Caco-2 (cell line): ENCODE measurements around the gene HOXB3. TPM values are rescaled to one million over a fixed set of nuclear protein-coding genes. Genes with fewer than 3 reads are reported as not detected.

ENCODE experiments used
- BruUV-seq: library from RNA; stranded (reverse); fragments of 400-500 nt; replicated peaks from 2 replicates; lab custom pipeline; 2021; lab: Mats Ljungman, UMichigan
- CTCF ChIA-PET: fragments of 300-600 bp; sonication (Branson Sonifier 250); formaldehyde crosslinking; loops from one replicate; lab custom pipeline; 2022; ENCODE audit warnings: antibody characterized with exemption; lab: Charles Lee
- POLR2A ChIA-PET: fragments of 300-600 bp; sonication (Branson Sonifier 250); formaldehyde crosslinking; loops from one replicate; lab custom pipeline; 2022; ENCODE audit warnings: antibody characterized with exemption; lab: Charles Lee
- DNase-seq, 2 experiments: peaks; one replicate each; pipeline versions ENCODE4 v3.0.0 to v3.0.0-alpha.2; 2020 to 2022
- H3K27me3 ChIP-seq: replicated peaks from 2 replicates; pipeline ENCODE4 v1.6.0; 2011; ENCODE audit warnings: low read length; ENCODE audit not compliant: control insufficient read depth, insufficient read depth
- H3K36me3 ChIP-seq: 2 replicates; pipeline ENCODE4 v1.5.1; 2011; ENCODE audit warnings: low read length; ENCODE audit not compliant: control insufficient read depth, insufficient read depth
- H3K4me1 ChIP-seq: fragments of 250-450 bp; sonication (Bioruptor Pico); 2 replicates; pipeline ENCODE4 v1.5.1; 2020; ENCODE audit warnings: mild to moderate bottlenecking
- H3K4me3 ChIP-seq: 2 replicates; pipeline ENCODE4 v1.5.1; 2011; ENCODE audit warnings: low read depth, mild to moderate bottlenecking, control low read depth, low read length
- H3K9me3 ChIP-seq: fragments of 250-450 bp; sonication (Bioruptor Pico); 2 replicates; pipeline ENCODE4 v1.5.1; 2020; ENCODE audit warnings: mild to moderate bottlenecking, moderate library complexity
- H3K27ac Mint-ChIP-seq: one replicate; pipeline ENCODE4 v1.8.0; 2022; ENCODE audit warnings: mixed read lengths; ENCODE audit not compliant: unreplicated experiment
- H3K27me3 Mint-ChIP-seq: one replicate; pipeline ENCODE4 v1.8.0; 2022; ENCODE audit warnings: mixed read lengths; ENCODE audit not compliant: insufficient read depth, unreplicated experiment
- H3K36me3 Mint-ChIP-seq: one replicate; pipeline ENCODE4 v1.8.0; 2022; ENCODE audit warnings: mild to moderate bottlenecking, mixed read lengths; ENCODE audit not compliant: insufficient read depth, unreplicated experiment
- H3K4me1 Mint-ChIP-seq: one replicate; pipeline ENCODE4 v1.8.0; 2022; ENCODE audit warnings: low read depth, mixed read lengths; ENCODE audit not compliant: unreplicated experiment
- H3K4me3 Mint-ChIP-seq: one replicate; pipeline ENCODE4 v1.8.0; 2022; ENCODE audit warnings: mild to moderate bottlenecking, moderate library complexity, mixed read lengths; ENCODE audit not compliant: unreplicated experiment
- H3K9me3 Mint-ChIP-seq: one replicate; pipeline ENCODE4 v1.8.0; 2022; ENCODE audit warnings: mixed read lengths; ENCODE audit not compliant: unreplicated experiment
- CTCF ChIP-seq, 2 experiments: fragments of 200-600 bp in 1 of 2; IDR thresholded peaks; 1 replicate in 1 of 2; 2 replicates in 1 of 2; pipeline versions ENCODE4 v1.5.1 to v1.8.0; 2011 to 2022; ENCODE audit warnings: antibody characterized with exemption in 1 of 2, control low read depth in 1 of 2, inconsistent platforms in 1 of 2, low read depth in 1 of 2, low read length in 1 of 2, mild to moderate bottlenecking in 1 of 2, moderate library complexity in 1 of 2; ENCODE audit not compliant: insufficient read depth in 1 of 2, severe bottlenecking in 1 of 2, unreplicated experiment in 1 of 2
- intact Hi-C: fragments of 100-400 bp; cut with micrococcal nuclease; formaldehyde crosslinking; loops from one replicate; pipeline ENCODE4 v1.10.0; 2022; ENCODE audit not compliant: unreplicated experiment
- total RNA-seq: library from RNA; stranded (reverse); gene quantifications from 2 replicates; pipeline ENCODE4 v1.2.3, GENCODE V29; 2022

The HOXB3 gene
- total RNA-seq, 1 experiment from 2014 or later = 7.2 TPM

GRCh38 chr17:48565925-48566710 is 23.9 kb downstream of the HOXB3 start:
- no peaks in the 10 kb centered on the region for H3K36me3 Mint-ChIP-seq
- H3K4me1 ChIP-seq = peaks cover 17% of the 10 kb centered on the region
- DNase-seq = no peak
- no peak overlapping the region for H3K27ac Mint-ChIP-seq
- H3K27me3 ChIP-seq = no peaks in the 10 kb centered on the region
- H3K9me3 ChIP-seq = no peaks in the 10 kb centered on the region
- H3K4me3 ChIP-seq = no peak overlapping the region
- no peaks in the 10 kb centered on the region for H3K27me3 Mint-ChIP-seq
- H3K4me3 Mint-ChIP-seq = no peak overlapping the region
- no peak for TF ChIP-seq CTCF (IDR thresholded peaks at IDR 0.05; ENCODE audit: insufficient read depth in 1 of 2, low read depth in 1 of 2, low read length in 1 of 2, severe bottlenecking in 1 of 2, unreplicated experiment in 1 of 2)
- ChIA-PET POLR2A (no interaction called here), CTCF (interaction anchor here (0.6 kb wide), 1 partner anchor 153 kb away, joined by 3 read pairs; no protein-coding TSS in a partner anchor)
- no TSS peak for BruUV-seq
- no peaks in the 10 kb centered on the region for H3K9me3 Mint-ChIP-seq
- no peaks in the 10 kb centered on the region for H3K36me3 ChIP-seq
- no peaks in the 10 kb centered on the region for H3K4me1 Mint-ChIP-seq
- intact Hi-C loops = no loop called here

DNA sequence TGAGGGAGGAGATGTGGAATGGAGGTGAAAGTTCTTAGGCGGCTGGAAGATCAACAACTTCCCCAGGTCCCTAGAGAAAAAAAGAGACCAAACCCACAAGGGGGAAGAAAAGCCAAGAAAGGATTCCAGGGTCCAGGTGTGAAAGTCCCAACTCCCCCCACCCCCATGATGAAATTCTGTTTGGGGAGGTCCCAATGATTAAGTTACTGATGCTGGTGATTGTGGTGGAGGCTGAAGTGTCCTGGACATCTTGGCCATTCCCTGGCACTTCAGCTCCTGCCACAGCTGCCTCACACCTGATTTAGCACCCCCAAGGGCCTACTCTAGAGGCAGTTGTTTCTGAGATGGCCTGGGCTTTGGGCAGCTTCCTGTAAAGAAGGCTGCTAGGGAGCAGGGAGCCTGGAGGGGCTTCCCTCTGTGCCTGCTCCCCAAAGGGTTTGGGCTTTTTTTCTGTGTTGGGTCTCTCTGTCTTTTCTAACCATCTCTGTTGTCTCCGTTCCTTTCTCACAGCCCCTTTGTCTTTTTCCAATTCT is 25.0 kb downstream of the HOXB3 start:
- Mint-ChIP-seq H3K27ac (no peak overlapping the region), H3K4me3 (no peak overlapping the region), H3K27me3 (no peaks in the 10 kb centered on the region), H3K9me3 (no peaks in the 10 kb centered on the region), H3K36me3 (no peaks in the 10 kb centered on the region), H3K4me1 (no peaks in the 10 kb centered on the region)
- Histone ChIP-seq H3K36me3 (no peaks in the 10 kb centered on the region), H3K4me3 (no peak overlapping the region), H3K4me1 (peaks cover 12% of the 10 kb centered on the region; the same call in 1 of the 2 replicates), H3K9me3 (no peaks in the 10 kb centered on the region), H3K27me3 (no peaks in the 10 kb centered on the region)
- no TSS peak for BruUV-seq
- TF ChIP-seq CTCF (IDR thresholded peaks at IDR 0.05; ENCODE audit: insufficient read depth in 1 of 2, low read depth in 1 of 2, low read length in 1 of 2, severe bottlenecking in 1 of 2, unreplicated experiment in 1 of 2) = no peak
- ChIA-PET POLR2A (no interaction called here), CTCF (interaction anchor here (1.0 kb wide), 2 partner anchors 9 to 61 kb away, joined by 3 to 5 read pairs; no protein-coding TSS in a partner anchor)
- no peak for DNase-seq
- intact Hi-C loops = no loop called here

DNA sequence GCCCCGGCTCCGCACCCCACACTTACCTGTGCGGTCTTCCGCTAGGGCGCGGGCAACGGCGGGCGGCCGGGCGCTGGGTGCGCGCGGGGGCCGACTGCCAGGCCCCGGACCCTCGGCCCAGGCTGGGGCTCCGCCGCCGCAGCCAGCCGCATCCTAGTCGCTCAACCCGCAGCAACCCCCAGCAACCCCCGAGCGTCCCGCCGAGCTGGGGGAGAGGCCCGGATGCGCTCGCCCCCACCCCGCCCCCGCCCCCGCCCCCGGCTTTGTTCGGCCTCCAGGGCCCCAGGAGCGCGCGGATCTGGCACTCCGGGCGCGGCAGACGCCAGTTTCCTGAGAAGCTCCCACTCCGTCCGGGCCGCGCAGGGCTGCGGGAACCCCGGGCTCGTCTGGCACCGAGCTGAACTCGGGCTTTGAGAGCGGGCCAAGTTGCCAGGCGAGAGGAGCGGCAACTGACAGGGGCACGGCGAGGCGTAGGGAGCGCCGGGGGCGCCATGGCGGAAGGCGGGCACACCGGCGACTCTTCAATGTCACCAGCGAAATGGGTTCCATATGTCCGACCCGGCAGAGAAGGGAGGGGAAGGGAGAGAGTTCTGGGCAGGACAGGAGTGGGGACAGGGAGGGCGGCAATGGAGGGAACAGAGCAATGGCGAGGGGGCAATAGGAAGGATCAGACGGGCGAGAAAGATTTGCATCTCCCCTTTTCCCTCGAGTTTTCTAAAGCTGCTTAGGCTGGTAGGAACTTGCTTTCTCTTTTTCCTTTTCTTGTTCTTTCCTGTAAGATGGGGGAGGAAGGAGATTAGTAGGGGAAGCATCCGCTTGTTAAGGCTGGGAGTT is 25.6 kb downstream of the HOXB3 start:
- Histone ChIP-seq H3K27me3 (no peaks in the 10 kb centered on the region), H3K9me3 (no peaks in the 10 kb centered on the region), H3K4me1 (peaks cover 8% of the 10 kb centered on the region; the same call in 1 of the 2 replicates), H3K4me3 (no peak overlapping the region), H3K36me3 (no peaks in the 10 kb centered on the region)
- H3K4me1 Mint-ChIP-seq = no peaks in the 10 kb centered on the region
- H3K4me3 Mint-ChIP-seq = no peak overlapping the region
- H3K9me3 Mint-ChIP-seq = no peaks in the 10 kb centered on the region
- H3K27ac Mint-ChIP-seq = no peak overlapping the region
- no peak for DNase-seq
- no peaks in the 10 kb centered on the region for H3K36me3 Mint-ChIP-seq
- H3K27me3 Mint-ChIP-seq = no peaks in the 10 kb centered on the region
- intact Hi-C loops = no loop called here
- POLR2A ChIA-PET = no interaction called here
- TF ChIP-seq CTCF (IDR thresholded peaks at IDR 0.05; ENCODE audit: insufficient read depth in 1 of 2, low read depth in 1 of 2, low read length in 1 of 2, severe bottlenecking in 1 of 2, unreplicated experiment in 1 of 2) = no peak
- CTCF ChIA-PET = interaction anchor here (1.0 kb wide), 2 partner anchors 9 to 61 kb away, joined by 3 to 5 read pairs; no protein-coding TSS in a partner anchor
- BruUV-seq = no TSS peak
